GM20000 (cell line): ENCODE results near the gene MS4A15.
A peak's percentile ranks its signal among the peaks of the same experiment; 100 is the strongest.
"Not testable (repeated sequence)": the region's sequence is repeated elsewhere in the genome, so short reads cannot be mapped to it uniquely, and the experiment has no call there.

Experiments used
- DNase-seq: peaks from one replicate; pipeline ENCODE4 v3.0.0; 2012; ENCODE audit warnings: low spot score
- TF ChIP-seq, protein P1 (sequence below): IDR thresholded peaks from 2 replicates; pipeline ENCODE4 v1.5.1; 2012; ENCODE audit warnings: mild to moderate bottlenecking, control low read depth; ENCODE audit errors: extremely low read depth, missing control alignments

MS4A15 gene, protein sequence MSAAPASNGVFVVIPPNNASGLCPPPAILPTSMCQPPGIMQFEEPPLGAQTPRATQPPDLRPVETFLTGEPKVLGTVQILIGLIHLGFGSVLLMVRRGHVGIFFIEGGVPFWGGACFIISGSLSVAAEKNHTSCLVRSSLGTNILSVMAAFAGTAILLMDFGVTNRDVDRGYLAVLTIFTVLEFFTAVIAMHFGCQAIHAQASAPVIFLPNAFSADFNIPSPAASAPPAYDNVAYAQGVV

GRCh38 chr11:60756307-60757032, at the start of gene MS4A15:
TSS of gene MS4A15 (plus strand) at chr11:60756867. CDS start at chr11:60763734, 6,867 bp downstream.
- peak; percentile 55 for DNase-seq
- TF ChIP-seq, protein P1, sequence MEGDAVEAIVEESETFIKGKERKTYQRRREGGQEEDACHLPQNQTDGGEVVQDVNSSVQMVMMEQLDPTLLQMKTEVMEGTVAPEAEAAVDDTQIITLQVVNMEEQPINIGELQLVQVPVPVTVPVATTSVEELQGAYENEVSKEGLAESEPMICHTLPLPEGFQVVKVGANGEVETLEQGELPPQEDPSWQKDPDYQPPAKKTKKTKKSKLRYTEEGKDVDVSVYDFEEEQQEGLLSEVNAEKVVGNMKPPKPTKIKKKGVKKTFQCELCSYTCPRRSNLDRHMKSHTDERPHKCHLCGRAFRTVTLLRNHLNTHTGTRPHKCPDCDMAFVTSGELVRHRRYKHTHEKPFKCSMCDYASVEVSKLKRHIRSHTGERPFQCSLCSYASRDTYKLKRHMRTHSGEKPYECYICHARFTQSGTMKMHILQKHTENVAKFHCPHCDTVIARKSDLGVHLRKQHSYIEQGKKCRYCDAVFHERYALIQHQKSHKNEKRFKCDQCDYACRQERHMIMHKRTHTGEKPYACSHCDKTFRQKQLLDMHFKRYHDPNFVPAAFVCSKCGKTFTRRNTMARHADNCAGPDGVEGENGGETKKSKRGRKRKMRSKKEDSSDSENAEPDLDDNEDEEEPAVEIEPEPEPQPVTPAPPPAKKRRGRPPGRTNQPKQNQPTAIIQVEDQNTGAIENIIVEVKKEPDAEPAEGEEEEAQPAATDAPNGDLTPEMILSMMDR = peak; percentile 19

DNA sequence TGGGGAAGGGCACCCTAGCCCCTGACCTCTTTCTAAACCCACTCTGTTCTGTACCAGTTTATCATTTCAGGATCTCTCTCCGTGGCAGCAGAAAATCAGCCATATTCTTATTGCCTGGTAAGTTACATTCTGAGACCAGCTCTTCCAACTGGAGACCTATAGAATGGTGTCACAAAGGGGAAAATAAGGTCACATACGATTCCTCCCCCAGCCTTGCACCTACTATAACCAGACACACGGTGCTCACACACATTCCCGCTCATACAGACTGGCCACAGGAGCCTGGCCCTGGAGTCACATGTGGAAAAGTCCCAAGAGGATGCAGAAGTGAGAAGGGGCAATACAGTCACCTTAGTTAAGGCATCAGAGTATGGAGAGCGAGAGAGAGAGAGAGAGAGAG, 49.7 kb upstream of the MS4A15 start:
- DNase-seq = no peak
- TF ChIP-seq, protein P1 = no peak

GRCh38 chr11:60710482-60710881, 46.2 kb upstream of the MS4A15 start:
- no peak for DNase-seq
- TF ChIP-seq, protein P1 = no peak

DNA sequence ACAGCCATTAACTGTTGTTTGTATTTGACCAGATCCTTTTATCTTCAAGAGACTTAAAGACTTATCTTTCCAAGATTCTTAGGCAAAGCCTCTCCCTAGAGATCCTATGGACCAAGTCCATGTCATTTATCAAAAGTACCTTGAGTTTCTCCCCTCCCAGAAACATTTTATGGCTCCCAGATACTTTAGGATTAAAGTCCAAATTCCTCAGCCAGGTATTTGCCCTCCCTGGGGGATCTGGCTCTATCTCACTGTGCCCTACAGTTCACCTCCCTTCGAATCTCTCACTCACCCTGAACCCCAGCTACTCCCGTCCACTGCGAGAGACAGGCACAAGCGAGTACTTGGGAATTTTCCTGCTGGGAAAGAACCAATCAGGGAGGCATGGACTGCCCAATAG, 45.4 kb upstream of the MS4A15 start:
- DNase-seq = no peak
- TF ChIP-seq, protein P1 = no peak

GRCh38 chr11:60713423-60713822, 43.2 kb upstream of the MS4A15 start:
- not testable (repeated sequence) for DNase-seq

GRCh38 chr11:60717956-60718355, 38.7 kb upstream of the MS4A15 start:
- TF ChIP-seq, protein P1 = no peak
- DNase-seq = no peak

DNA sequence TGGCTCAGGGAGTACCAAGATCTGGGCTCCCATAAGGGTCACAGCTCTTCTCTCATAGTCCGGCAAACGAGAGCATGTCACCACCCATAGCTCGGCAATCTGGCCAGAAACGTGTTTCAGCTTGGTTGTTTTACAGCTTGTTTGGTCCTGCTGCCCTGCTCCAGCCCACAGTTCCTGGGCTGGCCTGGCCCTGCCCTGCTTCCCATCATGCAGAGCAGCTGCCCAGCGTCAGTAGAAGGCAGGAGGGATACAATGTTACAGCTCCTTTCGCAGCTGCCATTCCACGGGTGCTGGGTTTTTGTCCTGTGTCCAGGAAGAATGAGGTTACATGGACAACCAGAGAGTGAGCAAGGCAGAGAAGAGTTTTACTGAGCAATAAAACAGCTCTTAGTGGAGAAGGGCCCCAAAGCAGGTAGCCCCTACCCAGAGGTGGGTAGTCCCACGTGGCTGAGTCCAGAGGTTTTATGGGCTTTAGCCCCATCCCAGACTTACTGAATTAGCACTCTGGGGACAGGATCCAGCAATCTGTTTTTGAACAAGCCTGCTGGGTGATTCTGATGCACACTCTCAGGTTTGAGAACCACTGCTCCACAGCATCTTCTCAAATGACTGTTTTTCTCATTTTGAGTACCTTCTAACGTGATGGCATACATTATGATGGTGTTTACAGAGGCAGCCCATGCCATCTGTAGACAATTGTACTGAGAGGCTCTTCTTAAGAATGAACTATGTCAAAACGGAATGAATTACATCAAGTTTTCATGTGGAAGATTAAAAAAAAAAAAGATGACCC, 37.9 kb upstream of the MS4A15 start:
- DNase-seq = no peak
- TF ChIP-seq, protein P1 = no peak
